Activated CD4-positive, alpha-beta memory T cell treated with anti-CD3 and anti-CD28 coated beads for 36 hours (primary cell): ENCODE results near the gene CPVL. TPM values are rescaled to one million over a fixed set of nuclear protein-coding genes. Genes with fewer than 3 reads are reported as not detected.

ENCODE experiments used
- CTCF ChIA-PET: fragments of 350-600 bp; sonication (Branson Sonifier 250); formaldehyde crosslinking; loops from one replicate; lab custom pipeline; 2021; ENCODE audit warnings: antibody characterized with exemption, inconsistent platforms; lab: Charles Lee
- POLR2A ChIA-PET: fragments of 350-600 bp; sonication (Branson Sonifier 250); formaldehyde crosslinking; loops from one replicate; lab custom pipeline; 2021; ENCODE audit warnings: antibody characterized with exemption; lab: Charles Lee
- DNase-seq: peaks from one replicate; pipeline ENCODE4 v3.0.0-alpha.2; 2020
- H3K27ac Mint-ChIP-seq: one replicate; pipeline ENCODE4 v1.8.0; 2021; ENCODE audit warnings: mixed read lengths
- H3K27me3 Mint-ChIP-seq: one replicate; pipeline ENCODE4 v1.8.0; 2021; ENCODE audit warnings: mixed read lengths
- H3K36me3 Mint-ChIP-seq: one replicate; pipeline ENCODE4 v1.8.0; 2021; ENCODE audit warnings: mixed read lengths
- H3K4me1 Mint-ChIP-seq: one replicate; pipeline ENCODE4 v1.8.0; 2021; ENCODE audit warnings: low read depth, mixed read lengths
- H3K4me3 Mint-ChIP-seq: one replicate; pipeline ENCODE4 v1.8.0; 2021; ENCODE audit warnings: mild to moderate bottlenecking, mixed read lengths
- H3K9me3 Mint-ChIP-seq: one replicate; pipeline ENCODE4 v1.8.0; 2021; ENCODE audit warnings: mixed read lengths
- intact Hi-C: fragments of 100-400 bp; cut with micrococcal nuclease; formaldehyde crosslinking; loops from one replicate; pipeline ENCODE4 v1.15.1; 2023
- total RNA-seq, 2 experiments: library from RNA; stranded (reverse); gene quantifications; one replicate each; pipeline ENCODE4 v1.2.3, GENCODE V29; 2021

Gene CPVL
- total RNA-seq, 2 experiments from 2014 or later = not detected

DNA sequence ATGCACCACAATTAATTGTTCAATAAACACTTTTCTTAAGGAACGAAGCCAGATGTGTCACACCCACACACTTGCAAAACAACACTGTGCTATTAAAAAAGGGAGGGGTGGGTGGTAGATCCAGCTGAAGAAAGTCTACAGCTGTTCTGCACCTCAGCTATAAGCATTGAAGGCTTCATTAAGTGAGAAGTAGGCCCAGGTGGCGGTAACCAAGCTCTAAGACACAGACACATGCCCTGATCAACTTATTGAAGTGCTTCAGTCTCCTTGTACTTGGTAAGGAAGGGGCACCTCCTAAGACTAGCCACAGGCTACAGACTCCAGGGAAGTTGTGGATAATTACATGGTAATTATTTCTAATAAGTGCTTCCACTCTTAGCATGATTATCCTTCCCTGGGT lies 4.5 kb upstream of the CPVL start:
- H3K27ac Mint-ChIP-seq = no peak overlapping the region
- peaks cover 21% of the 10 kb centered on the region for H3K27me3 Mint-ChIP-seq
- no peak overlapping the region for H3K4me3 Mint-ChIP-seq
- no peak for DNase-seq
- ChIA-PET CTCF (no interaction called here), POLR2A (no interaction called here)
- no peaks in the 10 kb centered on the region for H3K36me3 Mint-ChIP-seq
- intact Hi-C loops = no loop called here
- H3K4me1 Mint-ChIP-seq = peaks cover 6% of the 10 kb centered on the region
- no peaks in the 10 kb centered on the region for H3K9me3 Mint-ChIP-seq

GRCh38 chr7:29149036-29149435 lies 2.7 kb upstream of the CPVL start:
- Mint-ChIP-seq H3K4me3 (no peak overlapping the region), H3K27me3 (peaks cover 30% of the 10 kb centered on the region), H3K36me3 (no peaks in the 10 kb centered on the region), H3K4me1 (peaks cover 7% of the 10 kb centered on the region), H3K27ac (no peak overlapping the region), H3K9me3 (no peaks in the 10 kb centered on the region)
- intact Hi-C loops = no loop called here
- CTCF ChIA-PET = no interaction called here
- POLR2A ChIA-PET = no interaction called here
- DNase-seq = no peak

GRCh38 chr7:29147821-29148220 lies 1.5 kb upstream of the CPVL start:
- Mint-ChIP-seq H3K9me3 (no peaks in the 10 kb centered on the region), H3K27ac (no peak overlapping the region), H3K36me3 (no peaks in the 10 kb centered on the region), H3K27me3 (peaks cover 34% of the 10 kb centered on the region), H3K4me1 (peaks cover 7% of the 10 kb centered on the region), H3K4me3 (no peak overlapping the region)
- POLR2A ChIA-PET = no interaction called here
- intact Hi-C loops = no loop called here
- CTCF ChIA-PET = no interaction called here
- no peak for DNase-seq

- POLR2A ChIA-PET = no interaction called here
- DNase-seq = no peak
- intact Hi-C loops = no loop called here
- Mint-ChIP-seq H3K36me3 (no peaks in the 10 kb centered on the region), H3K4me1 (peaks cover 7% of the 10 kb centered on the region), H3K4me3 (no peak overlapping the region), H3K27ac (no peak overlapping the region), H3K27me3 (peaks cover 37% of the 10 kb centered on the region), H3K9me3 (no peaks in the 10 kb centered on the region)
- CTCF ChIA-PET = no interaction called here
These were observed 712 bp upstream of the CPVL start for GRCh38 chr7:29146888-29147609.

DNA sequence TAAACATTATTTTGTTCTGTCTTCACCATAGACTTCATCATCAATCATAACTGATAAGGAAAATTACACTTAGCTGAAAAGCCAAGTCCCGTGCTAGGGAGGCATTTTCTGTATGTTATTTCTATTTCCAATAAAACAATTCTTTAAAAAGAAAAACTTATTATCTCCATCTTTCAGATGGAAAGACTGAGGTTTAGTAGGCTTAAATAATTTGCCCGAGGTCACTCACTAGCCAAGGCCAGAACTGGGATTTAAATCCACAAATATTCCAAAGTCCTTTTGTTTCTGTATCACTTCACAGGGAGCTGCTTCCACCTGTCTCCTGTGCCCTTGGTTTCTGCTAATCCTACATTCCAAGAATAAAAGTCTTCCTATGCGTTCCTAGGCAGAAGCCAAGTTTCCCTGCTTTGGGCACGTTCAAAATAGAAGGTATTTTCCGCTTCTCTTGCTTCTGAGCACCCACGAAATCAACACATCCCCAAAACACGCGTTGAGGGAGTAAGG lies 732 bp downstream of the CPVL start:
- no peak overlapping the region for H3K4me3 Mint-ChIP-seq
- no peak overlapping the region for H3K27ac Mint-ChIP-seq
- intact Hi-C loops = no loop called here
- DNase-seq = no peak
- peaks cover 42% of the 10 kb centered on the region for H3K27me3 Mint-ChIP-seq
- H3K36me3 Mint-ChIP-seq = no peaks in the 10 kb centered on the region
- peaks cover 7% of the 10 kb centered on the region for H3K4me1 Mint-ChIP-seq
- H3K9me3 Mint-ChIP-seq = no peaks in the 10 kb centered on the region
- CTCF ChIA-PET = no interaction called here
- POLR2A ChIA-PET = no interaction called here

DNA sequence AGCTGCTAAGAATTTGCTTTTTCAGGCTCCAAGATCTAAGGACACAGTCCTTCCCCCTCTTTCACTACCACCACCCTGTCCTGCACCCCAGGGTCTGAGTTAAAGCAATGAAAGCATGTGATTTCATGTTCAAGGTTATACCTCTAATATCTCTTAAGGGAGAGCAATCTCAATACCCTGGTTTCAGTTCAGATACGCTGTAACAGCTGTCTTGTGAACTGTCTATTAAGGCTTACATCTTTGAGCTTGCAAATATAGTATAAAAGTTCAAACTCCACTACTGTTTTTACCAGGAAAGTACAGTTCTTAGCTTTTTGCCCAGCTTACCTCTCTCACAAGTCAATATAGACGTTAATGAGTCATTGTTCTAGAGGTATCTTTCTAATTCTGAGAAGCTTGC lies 2.6 kb downstream of the CPVL start:
- DNase-seq = no peak
- Mint-ChIP-seq H3K4me1 (peaks cover 7% of the 10 kb centered on the region), H3K36me3 (no peaks in the 10 kb centered on the region), H3K27ac (no peak overlapping the region), H3K4me3 (no peak overlapping the region), H3K9me3 (no peaks in the 10 kb centered on the region), H3K27me3 (peaks cover 42% of the 10 kb centered on the region)
- POLR2A ChIA-PET = no interaction called here
- CTCF ChIA-PET = no interaction called here
- intact Hi-C loops = no loop called here

- intact Hi-C loops = no loop called here
- DNase-seq = no peak
- ChIA-PET POLR2A (no interaction called here), CTCF (no interaction called here)
- H3K36me3 Mint-ChIP-seq = no peaks in the 10 kb centered on the region
- peaks cover 7% of the 10 kb centered on the region for H3K4me1 Mint-ChIP-seq
- H3K27ac Mint-ChIP-seq = no peak overlapping the region
- H3K9me3 Mint-ChIP-seq = no peaks in the 10 kb centered on the region
- H3K4me3 Mint-ChIP-seq = no peak overlapping the region
- H3K27me3 Mint-ChIP-seq = peaks cover 36% of the 10 kb centered on the region
These were observed 4.2 kb downstream of the CPVL start for GRCh38 chr7:29142021-29142727.

DNA sequence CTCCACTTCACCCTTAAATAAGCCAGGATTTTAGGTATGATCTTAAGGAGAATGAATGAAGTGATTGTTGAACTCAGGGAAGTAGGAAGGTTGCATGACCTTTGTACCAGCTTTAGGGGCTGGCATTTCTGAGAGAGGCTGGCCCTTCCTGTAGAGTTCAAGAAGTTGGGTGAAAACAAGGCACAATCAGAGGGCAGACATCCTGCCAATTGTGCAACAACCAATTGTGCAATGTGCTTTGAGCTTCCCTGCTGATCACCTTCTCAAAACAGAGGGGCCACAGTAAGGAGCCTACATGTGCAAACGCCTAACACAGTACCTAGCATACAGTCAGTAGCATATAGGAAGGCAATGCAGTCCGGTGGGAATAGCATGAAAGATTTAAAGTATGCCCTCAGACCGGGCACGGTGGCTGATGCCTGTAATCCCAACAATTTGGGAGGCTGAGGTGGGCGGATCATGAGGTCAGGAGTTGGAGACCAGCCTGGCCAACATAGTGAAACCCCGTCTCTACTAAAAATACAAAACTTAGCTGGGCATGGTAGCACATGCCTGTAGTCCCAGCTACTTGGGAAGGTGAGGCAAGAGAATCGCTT lies 5.4 kb downstream of the CPVL start:
- Mint-ChIP-seq H3K27me3 (peaks cover 27% of the 10 kb centered on the region), H3K36me3 (no peaks in the 10 kb centered on the region), H3K27ac (no peak overlapping the region), H3K4me1 (peaks cover 2% of the 10 kb centered on the region), H3K9me3 (no peaks in the 10 kb centered on the region), H3K4me3 (no peak overlapping the region)
- no peak for DNase-seq
- ChIA-PET POLR2A (no interaction called here), CTCF (no interaction called here)
- intact Hi-C loops = no loop called here

GRCh38 chr7:29139796-29140195 lies 6.5 kb downstream of the CPVL start:
- Mint-ChIP-seq H3K4me1 (no peaks in the 10 kb centered on the region), H3K4me3 (no peak overlapping the region), H3K9me3 (no peaks in the 10 kb centered on the region), H3K36me3 (no peaks in the 10 kb centered on the region), H3K27ac (no peak overlapping the region), H3K27me3 (peaks cover 20% of the 10 kb centered on the region)
- no peak for DNase-seq
- ChIA-PET POLR2A (no interaction called here), CTCF (no interaction called here)
- intact Hi-C loops = no loop called here

DNA sequence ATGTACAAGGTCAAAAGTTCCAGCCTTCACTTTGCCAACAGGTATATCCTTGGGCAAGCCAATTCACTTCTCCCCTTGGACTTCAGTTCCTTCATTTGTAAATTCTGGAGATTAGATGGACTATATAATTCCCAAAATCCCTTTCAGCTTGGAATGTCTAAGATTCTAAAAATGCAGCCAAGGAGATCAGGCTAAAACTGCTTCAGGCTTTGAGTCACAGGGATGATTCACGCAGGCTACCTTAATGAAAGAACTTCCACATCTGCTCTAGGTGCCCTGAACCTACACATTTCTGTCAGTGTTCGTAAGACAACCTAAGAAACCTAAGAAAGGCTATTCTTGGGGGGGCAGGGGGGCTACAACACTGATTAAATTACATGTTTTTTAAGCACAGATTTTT lies 7.1 kb downstream of the CPVL start:
- CTCF ChIA-PET = no interaction called here
- no peaks in the 10 kb centered on the region for H3K36me3 Mint-ChIP-seq

DNA sequence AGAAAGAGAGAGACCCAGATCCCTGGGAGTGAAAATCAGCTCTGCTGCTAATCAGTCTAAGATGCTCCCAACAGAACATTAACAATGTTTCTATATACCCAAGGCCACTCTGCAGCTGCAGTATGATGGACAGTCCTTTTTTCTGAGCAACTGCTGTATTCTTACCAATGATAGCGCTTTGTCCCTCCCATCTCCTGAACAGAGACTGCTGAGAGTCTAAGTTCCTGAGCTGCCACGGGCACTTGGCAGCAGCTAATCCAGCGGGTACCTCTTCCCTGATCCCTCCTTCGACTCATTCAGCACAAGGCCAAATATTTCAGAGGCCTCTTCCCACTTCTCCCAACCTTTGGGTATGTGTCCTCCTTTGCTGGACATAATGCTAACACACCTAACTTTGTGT lies 7.7 kb downstream of the CPVL start:
- Mint-ChIP-seq H3K4me3 (no peak overlapping the region), H3K27ac (no peak overlapping the region), H3K36me3 (no peaks in the 10 kb centered on the region), H3K9me3 (no peaks in the 10 kb centered on the region), H3K27me3 (peaks cover 20% of the 10 kb centered on the region), H3K4me1 (no peaks in the 10 kb centered on the region)
- CTCF ChIA-PET = no interaction called here
- POLR2A ChIA-PET = no interaction called here
- DNase-seq = no peak
- intact Hi-C loops = no loop called here

More for the DNA sequence above, 7.1 kb downstream of the CPVL start:
- POLR2A ChIA-PET = no interaction called here
- no peaks in the 10 kb centered on the region for H3K9me3 Mint-ChIP-seq
- intact Hi-C loops = no loop called here
- no peak for DNase-seq
- peaks cover 20% of the 10 kb centered on the region for H3K27me3 Mint-ChIP-seq
- no peak overlapping the region for H3K27ac Mint-ChIP-seq
- no peaks in the 10 kb centered on the region for H3K4me1 Mint-ChIP-seq
- H3K4me3 Mint-ChIP-seq = no peak overlapping the region

- Mint-ChIP-seq H3K36me3 (no peaks in the 10 kb centered on the region), H3K4me1 (no peaks in the 10 kb centered on the region), H3K4me3 (no peak overlapping the region), H3K27me3 (peaks cover 16% of the 10 kb centered on the region), H3K27ac (no peak overlapping the region), H3K9me3 (no peaks in the 10 kb centered on the region)
- no peak for DNase-seq
- ChIA-PET CTCF (no interaction called here), POLR2A (no interaction called here)
- intact Hi-C loops = no loop called here
These were observed 10.5 kb downstream of the CPVL start for GRCh38 chr7:29135846-29136245.
